WTC11 (cell line): ENCODE data around the gene SPECC1L. TPM values are rescaled to one million over a fixed set of nuclear protein-coding genes. Genes with fewer than 3 reads are reported as not detected.

Experiments
- ATAC-seq: fragments of 200-7000 bp; cut with Tn5 transposase; 2 replicates; pipeline ENCODE4 v1.10.0; 2021; ENCODE audit warnings: mild to moderate bottlenecking, moderate library complexity
- CTCF ChIA-PET: fragments of 300-600 bp; sonication (Branson Sonifier 250); formaldehyde crosslinking; loops from one replicate; lab custom pipeline; 2021; ENCODE audit warnings: antibody characterized with exemption; lab: Charles Lee
- POLR2A ChIA-PET: fragments of 350-600 bp; sonication (Branson Sonifier 250); formaldehyde crosslinking; loops from one replicate; lab custom pipeline; 2021; ENCODE audit warnings: antibody characterized with exemption; lab: Charles Lee
- DNase-seq: peaks from one replicate; pipeline ENCODE4 v3.0.0; 2021; ENCODE audit warnings: low spot score
- H3K27ac Mint-ChIP-seq: 2 replicates; pipeline ENCODE4 v1.8.0; 2021; ENCODE audit warnings: mixed read lengths
- H3K27me3 Mint-ChIP-seq: 2 replicates; pipeline ENCODE4 v1.8.0; 2021; ENCODE audit warnings: low read depth, mild to moderate bottlenecking, moderate library complexity, mixed read lengths
- H3K36me3 Mint-ChIP-seq: 2 replicates; pipeline ENCODE4 v1.8.0; 2021; ENCODE audit warnings: mixed read lengths
- H3K4me1 Mint-ChIP-seq: 2 replicates; pipeline ENCODE4 v1.8.0; 2022; ENCODE audit warnings: mixed read lengths
- H3K4me3 Mint-ChIP-seq: 2 replicates; pipeline ENCODE4 v1.8.0; 2021; ENCODE audit warnings: mild to moderate bottlenecking, moderate library complexity, mixed read lengths
- H3K9me3 Mint-ChIP-seq: 2 replicates; pipeline ENCODE4 v1.8.0; 2021; ENCODE audit warnings: mixed read lengths
- ATF1 ChIP-seq: sonication (generic); formaldehyde crosslinking; IDR thresholded peaks from 2 replicates; pipeline ENCODE4 v1.8.1; 2023; ENCODE audit warnings: mild to moderate bottlenecking, moderate library complexity, missing genetic modification reagents
- CBFB ChIP-seq: sonication (generic); formaldehyde crosslinking; IDR thresholded peaks from 2 replicates; pipeline ENCODE4 v1.8.1; 2022; ENCODE audit warnings: mild to moderate bottlenecking, low read depth, missing genetic modification reagents
- ETV6 ChIP-seq: sonication (generic); formaldehyde crosslinking; IDR thresholded peaks from 2 replicates; pipeline ENCODE4 v1.8.1; 2022; ENCODE audit warnings: mild to moderate bottlenecking, missing genetic modification reagents
- MXD4 ChIP-seq: fragments of 250-450 bp; sonication (Bioruptor Pico); IDR thresholded peaks from 2 replicates; pipeline ENCODE4 v1.8.0; 2021; ENCODE audit warnings: mild to moderate bottlenecking, moderate library complexity, borderline replicate concordance
- NFE2L1 ChIP-seq: sonication (generic); formaldehyde crosslinking; IDR thresholded peaks from 2 replicates; pipeline ENCODE4 v1.8.1; 2023; ENCODE audit warnings: missing genetic modification reagents
- NR2C2 ChIP-seq: sonication (generic); formaldehyde crosslinking; IDR thresholded peaks from 2 replicates; pipeline ENCODE4 v1.8.0; 2022; ENCODE audit warnings: mild to moderate bottlenecking, missing genetic modification reagents
- NR3C1 ChIP-seq: sonication (generic); formaldehyde crosslinking; conservative IDR thresholded peaks from 2 replicates; pipeline ENCODE4 v1.8.1; 2023; ENCODE audit warnings: low read depth, mild to moderate bottlenecking, missing genetic modification reagents
- OVOL2 ChIP-seq: fragments of 250-450 bp; sonication (Bioruptor Pico); IDR thresholded peaks from 2 replicates; pipeline ENCODE4 v1.9.0; 2021; ENCODE audit warnings: mild to moderate bottlenecking, borderline replicate concordance
- PRRX2 ChIP-seq: fragments of 250-450 bp; sonication (Bioruptor Pico); IDR thresholded peaks from 2 replicates; pipeline ENCODE4 v1.8.0; 2021; ENCODE audit warnings: mild to moderate bottlenecking
- SOX15 ChIP-seq: fragments of 250-450 bp; sonication (Bioruptor Pico); IDR thresholded peaks from 2 replicates; pipeline ENCODE4 v1.9.0; 2021; ENCODE audit warnings: mild to moderate bottlenecking
- TCF7 ChIP-seq: sonication (generic); formaldehyde crosslinking; IDR thresholded peaks from 2 replicates; pipeline ENCODE4 v1.8.0; 2022; ENCODE audit warnings: mild to moderate bottlenecking, low read depth, missing genetic modification reagents, moderate library complexity
- ZNF121 ChIP-seq: sonication (generic); formaldehyde crosslinking; IDR thresholded peaks from 2 replicates; pipeline ENCODE4 v1.8.0; 2023; ENCODE audit warnings: missing genetic modification reagents
- ZNF232 ChIP-seq: sonication (generic); formaldehyde crosslinking; IDR thresholded peaks from 2 replicates; pipeline ENCODE4 v1.8.0; 2022; ENCODE audit warnings: mild to moderate bottlenecking, missing genetic modification reagents
- ZNF423 ChIP-seq: fragments of 250-450 bp; sonication (Bioruptor Pico); IDR thresholded peaks from 2 replicates; pipeline ENCODE4 v2.1.2; 2022; ENCODE audit warnings: mild to moderate bottlenecking, moderate library complexity
- total RNA-seq: library from RNA; stranded (reverse); gene quantifications from 3 replicates; pipeline ENCODE4 v1.2.3, GENCODE V29; 2021
- TF ChIP-seq, protein P1 (sequence below): sonication (generic); formaldehyde crosslinking; IDR thresholded peaks from 2 replicates; pipeline ENCODE4 v1.8.1; 2023; ENCODE audit warnings: mild to moderate bottlenecking, missing genetic modification reagents
- TF ChIP-seq, protein P2 (sequence below): sonication (generic); formaldehyde crosslinking; conservative IDR thresholded peaks from 2 replicates; pipeline ENCODE4 v1.8.1; 2022; ENCODE audit warnings: mild to moderate bottlenecking, missing genetic modification reagents
- TF ChIP-seq, protein P3 (sequence below): sonication (generic); formaldehyde crosslinking; IDR thresholded peaks from 2 replicates; pipeline ENCODE4 v1.8.1; 2022; ENCODE audit warnings: mild to moderate bottlenecking, moderate library complexity, missing genetic modification reagents
- TF ChIP-seq, protein P4 (sequence below): sonication (generic); formaldehyde crosslinking; IDR thresholded peaks from 2 replicates; pipeline ENCODE4 v1.8.0; 2022; ENCODE audit warnings: missing genetic modification reagents
- TF ChIP-seq, protein P5 (sequence below): fragments of 200-600 bp; IDR thresholded peaks from 2 replicates; pipeline ENCODE4 v1.8.0; 2022; ENCODE audit warnings: antibody characterized with exemption
- TF ChIP-seq, protein P6 (sequence below): fragments of 250-450 bp; sonication (Bioruptor Pico); IDR thresholded peaks from 2 replicates; pipeline ENCODE4 v1.9.0; 2021; ENCODE audit warnings: mild to moderate bottlenecking
- TF ChIP-seq, protein P7 (sequence below): fragments of 250-450 bp; sonication (Bioruptor Pico); IDR thresholded peaks from 2 replicates; pipeline ENCODE4 v1.9.0; 2021; ENCODE audit warnings: mild to moderate bottlenecking

The SPECC1L gene
- total RNA-seq, 1 experiment from 2014 or later, result 44.6 TPM

DNA sequence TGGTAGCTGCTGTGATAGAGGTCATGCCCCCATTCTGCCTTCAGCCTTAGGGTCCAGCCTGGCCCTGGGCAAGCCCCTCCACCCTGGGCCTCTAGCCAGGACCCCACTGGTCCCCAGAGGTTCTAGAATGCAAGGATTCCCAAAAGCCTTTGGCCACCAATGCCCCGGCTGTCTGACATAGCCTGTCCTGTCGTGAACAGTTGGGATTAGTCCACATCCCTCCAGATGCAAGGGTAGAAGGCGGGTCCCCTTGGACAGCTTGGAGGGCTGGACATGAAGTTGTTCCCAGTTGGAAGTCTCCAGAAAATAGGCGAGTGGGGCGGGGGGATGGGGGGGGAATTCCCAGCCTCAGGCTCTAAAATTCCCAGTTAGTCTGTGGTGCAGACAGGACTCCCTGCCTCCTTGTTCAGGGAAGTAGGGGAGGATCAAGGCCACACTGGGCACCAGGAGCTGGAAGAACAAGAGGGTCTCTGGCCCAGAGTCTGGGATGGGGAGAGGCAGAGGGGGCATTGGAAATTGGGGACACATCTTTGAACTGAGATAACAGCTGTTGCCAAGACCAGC lies 151.6 kb downstream of the SPECC1L start (continued):
- TF ChIP-seq, protein P1, sequence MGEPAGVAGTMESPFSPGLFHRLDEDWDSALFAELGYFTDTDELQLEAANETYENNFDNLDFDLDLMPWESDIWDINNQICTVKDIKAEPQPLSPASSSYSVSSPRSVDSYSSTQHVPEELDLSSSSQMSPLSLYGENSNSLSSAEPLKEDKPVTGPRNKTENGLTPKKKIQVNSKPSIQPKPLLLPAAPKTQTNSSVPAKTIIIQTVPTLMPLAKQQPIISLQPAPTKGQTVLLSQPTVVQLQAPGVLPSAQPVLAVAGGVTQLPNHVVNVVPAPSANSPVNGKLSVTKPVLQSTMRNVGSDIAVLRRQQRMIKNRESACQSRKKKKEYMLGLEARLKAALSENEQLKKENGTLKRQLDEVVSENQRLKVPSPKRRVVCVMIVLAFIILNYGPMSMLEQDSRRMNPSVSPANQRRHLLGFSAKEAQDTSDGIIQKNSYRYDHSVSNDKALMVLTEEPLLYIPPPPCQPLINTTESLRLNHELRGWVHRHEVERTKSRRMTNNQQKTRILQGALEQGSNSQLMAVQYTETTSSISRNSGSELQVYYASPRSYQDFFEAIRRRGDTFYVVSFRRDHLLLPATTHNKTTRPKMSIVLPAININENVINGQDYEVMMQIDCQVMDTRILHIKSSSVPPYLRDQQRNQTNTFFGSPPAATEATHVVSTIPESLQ, result no peak
- TF ChIP-seq, protein P2, sequence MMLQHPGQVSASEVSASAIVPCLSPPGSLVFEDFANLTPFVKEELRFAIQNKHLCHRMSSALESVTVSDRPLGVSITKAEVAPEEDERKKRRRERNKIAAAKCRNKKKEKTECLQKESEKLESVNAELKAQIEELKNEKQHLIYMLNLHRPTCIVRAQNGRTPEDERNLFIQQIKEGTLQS (CRISPR knock-in tag), result no peak
- TF ChIP-seq ZNF232 (CRISPR knock-in tag) (no peak), SOX15 (CRISPR knock-in tag) (no peak), ZNF121 (CRISPR knock-in tag) (no peak), NR3C1 (CRISPR knock-in tag) (no peak), PRRX2 (CRISPR knock-in tag) (no peak)
- TF ChIP-seq, protein P3, sequence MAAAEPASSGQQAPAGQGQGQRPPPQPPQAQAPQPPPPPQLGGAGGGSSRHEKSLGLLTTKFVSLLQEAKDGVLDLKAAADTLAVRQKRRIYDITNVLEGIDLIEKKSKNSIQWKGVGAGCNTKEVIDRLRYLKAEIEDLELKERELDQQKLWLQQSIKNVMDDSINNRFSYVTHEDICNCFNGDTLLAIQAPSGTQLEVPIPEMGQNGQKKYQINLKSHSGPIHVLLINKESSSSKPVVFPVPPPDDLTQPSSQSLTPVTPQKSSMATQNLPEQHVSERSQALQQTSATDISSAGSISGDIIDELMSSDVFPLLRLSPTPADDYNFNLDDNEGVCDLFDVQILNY, result no peak

DNA sequence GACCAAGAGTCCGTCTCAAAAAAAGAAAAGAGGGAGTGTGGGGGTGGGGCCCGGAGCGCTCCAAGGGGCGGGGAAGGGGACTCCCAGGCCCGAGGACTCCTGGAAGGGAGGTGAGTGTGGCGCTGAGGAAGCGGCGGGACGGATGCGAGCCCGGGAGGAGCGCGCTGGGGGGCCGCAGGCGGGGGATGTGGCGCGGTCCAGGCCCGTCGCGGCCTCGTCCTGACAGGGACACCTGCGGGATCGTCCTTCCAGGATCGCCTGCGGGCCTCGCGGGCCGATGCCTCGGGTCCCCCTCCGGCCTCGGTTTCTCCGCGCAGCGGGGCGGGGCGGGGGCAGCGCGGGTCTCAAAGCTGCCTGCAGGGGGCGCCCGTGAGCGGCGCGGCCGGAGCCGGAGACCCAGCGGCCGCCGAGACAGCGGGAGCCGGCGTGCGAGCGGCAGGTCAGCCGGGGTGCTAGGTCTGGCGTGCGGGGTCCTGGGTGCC lies 152.9 kb downstream of the SPECC1L start:
- H3K4me3 Mint-ChIP-seq, result peak overlapping the region; percentile 61
- H3K4me1 Mint-ChIP-seq, result peaks cover 27% of the 10 kb centered on the region
- ATAC-seq (peak; percentile 29), DNase-seq (peak; percentile 69)
- ChIA-PET POLR2A (no interaction called here), CTCF (interaction anchor here (0.6 to 14.0 kb wide), 21 partner anchors 9 to 192 kb away, joined by 3 to 271 read pairs (median 4); no protein-coding TSS in a partner anchor)
- H3K27me3 Mint-ChIP-seq, result peaks cover 20% of the 10 kb centered on the region
- no peaks in the 10 kb centered on the region for H3K9me3 Mint-ChIP-seq
- no peaks in the 10 kb centered on the region for H3K36me3 Mint-ChIP-seq
- H3K27ac Mint-ChIP-seq, result no peak overlapping the region
- TF ChIP-seq ETV6 (peak; percentile 17; the same call in 1 of the 2 replicates), NFE2L1 (CRISPR knock-in tag) (no peak), NR2C2 (no peak), OVOL2 (CRISPR knock-in tag) (no peak), MXD4 (CRISPR knock-in tag) (no peak), TCF7 (CRISPR knock-in tag) (no peak), CBFB (no peak), ATF1 (no peak), ZNF423 (CRISPR knock-in tag) (no peak; the same call in 1 of the 2 replicates)
- TF ChIP-seq, protein P4, sequence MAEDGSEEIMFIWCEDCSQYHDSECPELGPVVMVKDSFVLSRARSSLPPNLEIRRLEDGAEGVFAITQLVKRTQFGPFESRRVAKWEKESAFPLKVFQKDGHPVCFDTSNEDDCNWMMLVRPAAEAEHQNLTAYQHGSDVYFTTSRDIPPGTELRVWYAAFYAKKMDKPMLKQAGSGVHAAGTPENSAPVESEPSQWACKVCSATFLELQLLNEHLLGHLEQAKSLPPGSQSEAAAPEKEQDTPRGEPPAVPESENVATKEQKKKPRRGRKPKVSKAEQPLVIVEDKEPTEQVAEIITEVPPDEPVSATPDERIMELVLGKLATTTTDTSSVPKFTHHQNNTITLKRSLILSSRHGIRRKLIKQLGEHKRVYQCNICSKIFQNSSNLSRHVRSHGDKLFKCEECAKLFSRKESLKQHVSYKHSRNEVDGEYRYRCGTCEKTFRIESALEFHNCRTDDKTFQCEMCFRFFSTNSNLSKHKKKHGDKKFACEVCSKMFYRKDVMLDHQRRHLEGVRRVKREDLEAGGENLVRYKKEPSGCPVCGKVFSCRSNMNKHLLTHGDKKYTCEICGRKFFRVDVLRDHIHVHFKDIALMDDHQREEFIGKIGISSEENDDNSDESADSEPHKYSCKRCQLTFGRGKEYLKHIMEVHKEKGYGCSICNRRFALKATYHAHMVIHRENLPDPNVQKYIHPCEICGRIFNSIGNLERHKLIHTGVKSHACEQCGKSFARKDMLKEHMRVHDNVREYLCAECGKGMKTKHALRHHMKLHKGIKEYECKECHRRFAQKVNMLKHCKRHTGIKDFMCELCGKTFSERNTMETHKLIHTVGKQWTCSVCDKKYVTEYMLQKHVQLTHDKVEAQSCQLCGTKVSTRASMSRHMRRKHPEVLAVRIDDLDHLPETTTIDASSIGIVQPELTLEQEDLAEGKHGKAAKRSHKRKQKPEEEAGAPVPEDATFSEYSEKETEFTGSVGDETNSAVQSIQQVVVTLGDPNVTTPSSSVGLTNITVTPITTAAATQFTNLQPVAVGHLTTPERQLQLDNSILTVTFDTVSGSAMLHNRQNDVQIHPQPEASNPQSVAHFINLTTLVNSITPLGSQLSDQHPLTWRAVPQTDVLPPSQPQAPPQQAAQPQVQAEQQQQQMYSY (CRISPR knock-in tag), result 0 out of 2 replicates have a peak, but pooled peaks have one; percentile 26
- TF ChIP-seq, protein P5, sequence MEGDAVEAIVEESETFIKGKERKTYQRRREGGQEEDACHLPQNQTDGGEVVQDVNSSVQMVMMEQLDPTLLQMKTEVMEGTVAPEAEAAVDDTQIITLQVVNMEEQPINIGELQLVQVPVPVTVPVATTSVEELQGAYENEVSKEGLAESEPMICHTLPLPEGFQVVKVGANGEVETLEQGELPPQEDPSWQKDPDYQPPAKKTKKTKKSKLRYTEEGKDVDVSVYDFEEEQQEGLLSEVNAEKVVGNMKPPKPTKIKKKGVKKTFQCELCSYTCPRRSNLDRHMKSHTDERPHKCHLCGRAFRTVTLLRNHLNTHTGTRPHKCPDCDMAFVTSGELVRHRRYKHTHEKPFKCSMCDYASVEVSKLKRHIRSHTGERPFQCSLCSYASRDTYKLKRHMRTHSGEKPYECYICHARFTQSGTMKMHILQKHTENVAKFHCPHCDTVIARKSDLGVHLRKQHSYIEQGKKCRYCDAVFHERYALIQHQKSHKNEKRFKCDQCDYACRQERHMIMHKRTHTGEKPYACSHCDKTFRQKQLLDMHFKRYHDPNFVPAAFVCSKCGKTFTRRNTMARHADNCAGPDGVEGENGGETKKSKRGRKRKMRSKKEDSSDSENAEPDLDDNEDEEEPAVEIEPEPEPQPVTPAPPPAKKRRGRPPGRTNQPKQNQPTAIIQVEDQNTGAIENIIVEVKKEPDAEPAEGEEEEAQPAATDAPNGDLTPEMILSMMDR, result peak; percentile 98
- TF ChIP-seq, protein P1, result no peak
- TF ChIP-seq, protein P6, sequence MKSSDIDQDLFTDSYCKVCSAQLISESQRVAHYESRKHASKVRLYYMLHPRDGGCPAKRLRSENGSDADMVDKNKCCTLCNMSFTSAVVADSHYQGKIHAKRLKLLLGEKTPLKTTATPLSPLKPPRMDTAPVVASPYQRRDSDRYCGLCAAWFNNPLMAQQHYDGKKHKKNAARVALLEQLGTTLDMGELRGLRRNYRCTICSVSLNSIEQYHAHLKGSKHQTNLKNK, result no peak
- TF ChIP-seq, protein P7, sequence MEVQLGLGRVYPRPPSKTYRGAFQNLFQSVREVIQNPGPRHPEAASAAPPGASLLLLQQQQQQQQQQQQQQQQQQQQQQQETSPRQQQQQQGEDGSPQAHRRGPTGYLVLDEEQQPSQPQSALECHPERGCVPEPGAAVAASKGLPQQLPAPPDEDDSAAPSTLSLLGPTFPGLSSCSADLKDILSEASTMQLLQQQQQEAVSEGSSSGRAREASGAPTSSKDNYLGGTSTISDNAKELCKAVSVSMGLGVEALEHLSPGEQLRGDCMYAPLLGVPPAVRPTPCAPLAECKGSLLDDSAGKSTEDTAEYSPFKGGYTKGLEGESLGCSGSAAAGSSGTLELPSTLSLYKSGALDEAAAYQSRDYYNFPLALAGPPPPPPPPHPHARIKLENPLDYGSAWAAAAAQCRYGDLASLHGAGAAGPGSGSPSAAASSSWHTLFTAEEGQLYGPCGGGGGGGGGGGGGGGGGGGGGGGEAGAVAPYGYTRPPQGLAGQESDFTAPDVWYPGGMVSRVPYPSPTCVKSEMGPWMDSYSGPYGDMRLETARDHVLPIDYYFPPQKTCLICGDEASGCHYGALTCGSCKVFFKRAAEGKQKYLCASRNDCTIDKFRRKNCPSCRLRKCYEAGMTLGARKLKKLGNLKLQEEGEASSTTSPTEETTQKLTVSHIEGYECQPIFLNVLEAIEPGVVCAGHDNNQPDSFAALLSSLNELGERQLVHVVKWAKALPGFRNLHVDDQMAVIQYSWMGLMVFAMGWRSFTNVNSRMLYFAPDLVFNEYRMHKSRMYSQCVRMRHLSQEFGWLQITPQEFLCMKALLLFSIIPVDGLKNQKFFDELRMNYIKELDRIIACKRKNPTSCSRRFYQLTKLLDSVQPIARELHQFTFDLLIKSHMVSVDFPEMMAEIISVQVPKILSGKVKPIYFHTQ (CRISPR knock-in tag), result no peak
